GM23338 (cell line): ENCODE measurements around the gene MAP4K4. TPM values are rescaled to one million over a fixed set of nuclear protein-coding genes. Genes with fewer than 3 reads are reported as not detected.

Source experiments
- ATAC-seq: fragments of 200-7000 bp; cut with Tn5 transposase; 3 replicates; pipeline ENCODE4 v1.9.1; 2020
- DNase-seq: peaks from one replicate; pipeline ENCODE4 v3.0.0-alpha.2; 2015; ENCODE audit warnings: low spot score
- H2AFZ ChIP-seq: fragments of 200-600 bp; sonication (generic); 2 replicates; pipeline ENCODE4 v1.8.0; 2016; ENCODE audit warnings: antibody characterized with exemption, mild to moderate bottlenecking, moderate library complexity
- H3F3A ChIP-seq: fragments of 200-600 bp; sonication (generic); replicated peaks from 2 replicates; pipeline ENCODE4 v1.8.0; 2017; ENCODE audit warnings: antibody characterized with exemption, mixed run types, low read depth
- H3K27ac ChIP-seq: fragments of 200-600 bp; sonication (generic); 2 replicates; pipeline ENCODE4 v1.6.1; 2016; ENCODE audit warnings: low read depth
- H3K27me3 ChIP-seq: fragments of 200-600 bp; sonication (generic); 2 replicates; pipeline ENCODE4 v1.8.0; 2016; ENCODE audit warnings: mild to moderate bottlenecking, mixed run types, moderate library complexity; ENCODE audit not compliant: insufficient read depth
- H3K36me3 ChIP-seq: fragments of 200-600 bp; sonication (generic); 2 replicates; pipeline ENCODE4 v1.8.0; 2016; ENCODE audit warnings: mild to moderate bottlenecking; ENCODE audit not compliant: insufficient read depth
- H3K4me1 ChIP-seq: fragments of 200-600 bp; sonication (generic); 2 replicates; pipeline ENCODE4 v1.8.0; 2016; ENCODE audit warnings: mild to moderate bottlenecking, moderate library complexity; ENCODE audit not compliant: insufficient read depth
- H3K4me2 ChIP-seq: fragments of 200-600 bp; sonication (generic); 2 replicates; pipeline ENCODE4 v1.7.1; 2017; ENCODE audit warnings: mixed run types
- H3K4me3 ChIP-seq: fragments of 200-600 bp; sonication (generic); 2 replicates; pipeline ENCODE4 v1.6.1; 2016; ENCODE audit warnings: mixed run types
- H3K79me2 ChIP-seq: fragments of 200-600 bp; sonication (generic); replicated peaks from 2 replicates; pipeline ENCODE4 v1.8.0; 2017; ENCODE audit warnings: mild to moderate bottlenecking; ENCODE audit not compliant: insufficient read depth
- H3K9me2 ChIP-seq: fragments of 200-600 bp; sonication (generic); 2 replicates; pipeline ENCODE4 v1.8.0; 2017; ENCODE audit not compliant: insufficient read depth
- H4K20me1 ChIP-seq: fragments of 200-600 bp; sonication (generic); replicated peaks from 2 replicates; pipeline ENCODE4 v1.8.0; 2017; ENCODE audit warnings: mild to moderate bottlenecking; ENCODE audit not compliant: insufficient read depth
- H3K27ac Mint-ChIP-seq: 2 replicates; pipeline ENCODE4 v1.8.0; 2020; ENCODE audit warnings: inconsistent platforms, mild to moderate bottlenecking, moderate library complexity, mixed read lengths
- H3K27me3 Mint-ChIP-seq: 3 replicates; pipeline ENCODE4 v1.8.0; 2022; ENCODE audit warnings: low read depth, mild to moderate bottlenecking, moderate library complexity, mixed read lengths, inconsistent platforms; ENCODE audit not compliant: insufficient read depth, poor library complexity
- H3K36me3 Mint-ChIP-seq: 3 replicates; pipeline ENCODE4 v1.8.0; 2021; ENCODE audit warnings: low read depth, mild to moderate bottlenecking, inconsistent platforms, moderate library complexity, mixed read lengths
- H3K4me1 Mint-ChIP-seq: 3 replicates; pipeline ENCODE4 v1.8.0; 2020; ENCODE audit warnings: mild to moderate bottlenecking, inconsistent platforms, mixed read lengths
- H3K4me3 Mint-ChIP-seq: 3 replicates; pipeline ENCODE4 v1.8.0; 2021; ENCODE audit warnings: moderate library complexity, mild to moderate bottlenecking, inconsistent platforms, mixed read lengths
- H3K9me3 Mint-ChIP-seq: 3 replicates; pipeline ENCODE4 v1.8.0; 2020; ENCODE audit warnings: moderate library complexity, mild to moderate bottlenecking, inconsistent platforms, mixed read lengths
- CREB1 ChIP-seq: fragments of 250-450 bp; sonication (Bioruptor Pico); IDR thresholded peaks from 2 replicates; pipeline ENCODE4 v1.5.0; 2020; ENCODE audit warnings: low read depth, mild to moderate bottlenecking, moderate library complexity
- EZH2 ChIP-seq: fragments of 200-600 bp; sonication (generic); IDR thresholded peaks from one replicate; pipeline ENCODE4 v1.8.0; 2017; ENCODE audit warnings: antibody characterized with exemption, mild to moderate bottlenecking, low read depth; ENCODE audit not compliant: unreplicated experiment
- EZH2phosphoT487 ChIP-seq: fragments of 200-600 bp; sonication (generic); IDR thresholded peaks from one replicate; pipeline ENCODE4 v1.8.1; 2018; ENCODE audit warnings: antibody characterized with exemption; ENCODE audit not compliant: unreplicated experiment
- NANOG ChIP-seq: IDR thresholded peaks from 2 replicates; pipeline ENCODE4 v1.6.1; 2016; ENCODE audit warnings: antibody characterized with exemption, borderline replicate concordance
- POLR2AphosphoS5 ChIP-seq: IDR thresholded peaks from 2 replicates; pipeline ENCODE4 v1.6.1; 2016; ENCODE audit warnings: antibody characterized with exemption, low read depth
- STAT1 ChIP-seq: IDR thresholded peaks from one replicate; pipeline ENCODE4 v1.6.1; 2016; ENCODE audit warnings: antibody characterized with exemption; ENCODE audit not compliant: unreplicated experiment
- ZNF114 ChIP-seq: fragments of 250-450 bp; sonication (Bioruptor Pico); IDR thresholded peaks from 2 replicates; pipeline ENCODE4 v1.5.0; 2020; ENCODE audit warnings: mild to moderate bottlenecking, moderate library complexity
- ZNF331 ChIP-seq: fragments of 250-450 bp; sonication (Bioruptor Pico); IDR thresholded peaks from 2 replicates; pipeline ENCODE4 v1.5.0; 2020; ENCODE audit warnings: low read depth, mild to moderate bottlenecking, moderate library complexity
- polyA plus RNA-seq: library from polyadenylated mRNA; unstranded; fragments of >200 nt; fragmentation: Nextera tagmentation; extraction: Ambion mirVana; gene quantifications from 2 replicates; pipeline ENCODE4 v1.2.1, GENCODE V29; 2016
- total RNA-seq: library from RNA; depleted of rRNA; stranded (reverse); fragments of >200 nt; shearing (Covaris generic); gene quantifications from 2 replicates; pipeline ENCODE4 v1.2.3, GENCODE V29; 2014
- TF ChIP-seq, protein P1 (sequence below): IDR thresholded peaks from one replicate; pipeline ENCODE4 v1.6.1; 2018; ENCODE audit warnings: antibody characterized with exemption; ENCODE audit not compliant: unreplicated experiment
- TF ChIP-seq, protein P2 (sequence below), 2 experiments: fragments of 200-600 bp in 1 of 2; sonication (generic) in 1 of 2; conservative IDR thresholded peaks; 2 replicates each; pipeline versions ENCODE4 v1.5.1 to v1.6.1; 2016 to 2017; ENCODE audit warnings: antibody characterized with exemption in 2 of 2, low read depth in 2 of 2, mild to moderate bottlenecking in 2 of 2, moderate library complexity in 1 of 2
- TF ChIP-seq, protein P3 (sequence below): IDR thresholded peaks from 2 replicates; pipeline ENCODE4 v1.6.1; 2016; ENCODE audit warnings: antibody characterized with exemption

Gene MAP4K4
- total and polyA plus RNA-seq, 2 experiments from 2014 or later = 34.6 to 99.2 TPM

DNA sequence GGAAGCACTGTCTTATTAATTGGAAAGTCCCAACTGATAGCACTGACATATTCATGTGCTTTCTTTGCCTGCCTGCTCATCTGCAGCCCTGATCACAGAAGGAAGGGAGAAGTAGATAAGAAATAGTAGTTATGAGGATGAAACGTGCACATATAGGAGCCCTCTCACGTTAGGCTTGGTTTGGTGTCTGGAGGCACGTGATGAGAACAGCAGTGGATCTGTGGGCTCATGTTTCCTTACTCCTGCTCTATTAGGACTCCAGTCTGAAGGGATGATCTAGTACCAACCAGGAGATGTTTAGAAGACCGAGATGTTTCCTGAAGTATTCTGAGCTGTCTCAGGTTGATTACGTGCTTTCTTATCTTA lies 84.9 kb downstream of the MAP4K4 start (continued):
- TF ChIP-seq, protein P1, sequence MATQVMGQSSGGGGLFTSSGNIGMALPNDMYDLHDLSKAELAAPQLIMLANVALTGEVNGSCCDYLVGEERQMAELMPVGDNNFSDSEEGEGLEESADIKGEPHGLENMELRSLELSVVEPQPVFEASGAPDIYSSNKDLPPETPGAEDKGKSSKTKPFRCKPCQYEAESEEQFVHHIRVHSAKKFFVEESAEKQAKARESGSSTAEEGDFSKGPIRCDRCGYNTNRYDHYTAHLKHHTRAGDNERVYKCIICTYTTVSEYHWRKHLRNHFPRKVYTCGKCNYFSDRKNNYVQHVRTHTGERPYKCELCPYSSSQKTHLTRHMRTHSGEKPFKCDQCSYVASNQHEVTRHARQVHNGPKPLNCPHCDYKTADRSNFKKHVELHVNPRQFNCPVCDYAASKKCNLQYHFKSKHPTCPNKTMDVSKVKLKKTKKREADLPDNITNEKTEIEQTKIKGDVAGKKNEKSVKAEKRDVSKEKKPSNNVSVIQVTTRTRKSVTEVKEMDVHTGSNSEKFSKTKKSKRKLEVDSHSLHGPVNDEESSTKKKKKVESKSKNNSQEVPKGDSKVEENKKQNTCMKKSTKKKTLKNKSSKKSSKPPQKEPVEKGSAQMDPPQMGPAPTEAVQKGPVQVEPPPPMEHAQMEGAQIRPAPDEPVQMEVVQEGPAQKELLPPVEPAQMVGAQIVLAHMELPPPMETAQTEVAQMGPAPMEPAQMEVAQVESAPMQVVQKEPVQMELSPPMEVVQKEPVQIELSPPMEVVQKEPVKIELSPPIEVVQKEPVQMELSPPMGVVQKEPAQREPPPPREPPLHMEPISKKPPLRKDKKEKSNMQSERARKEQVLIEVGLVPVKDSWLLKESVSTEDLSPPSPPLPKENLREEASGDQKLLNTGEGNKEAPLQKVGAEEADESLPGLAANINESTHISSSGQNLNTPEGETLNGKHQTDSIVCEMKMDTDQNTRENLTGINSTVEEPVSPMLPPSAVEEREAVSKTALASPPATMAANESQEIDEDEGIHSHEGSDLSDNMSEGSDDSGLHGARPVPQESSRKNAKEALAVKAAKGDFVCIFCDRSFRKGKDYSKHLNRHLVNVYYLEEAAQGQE = no peak
- no peak for TF ChIP-seq POLR2AphosphoS5
- TF ChIP-seq, protein P2, sequence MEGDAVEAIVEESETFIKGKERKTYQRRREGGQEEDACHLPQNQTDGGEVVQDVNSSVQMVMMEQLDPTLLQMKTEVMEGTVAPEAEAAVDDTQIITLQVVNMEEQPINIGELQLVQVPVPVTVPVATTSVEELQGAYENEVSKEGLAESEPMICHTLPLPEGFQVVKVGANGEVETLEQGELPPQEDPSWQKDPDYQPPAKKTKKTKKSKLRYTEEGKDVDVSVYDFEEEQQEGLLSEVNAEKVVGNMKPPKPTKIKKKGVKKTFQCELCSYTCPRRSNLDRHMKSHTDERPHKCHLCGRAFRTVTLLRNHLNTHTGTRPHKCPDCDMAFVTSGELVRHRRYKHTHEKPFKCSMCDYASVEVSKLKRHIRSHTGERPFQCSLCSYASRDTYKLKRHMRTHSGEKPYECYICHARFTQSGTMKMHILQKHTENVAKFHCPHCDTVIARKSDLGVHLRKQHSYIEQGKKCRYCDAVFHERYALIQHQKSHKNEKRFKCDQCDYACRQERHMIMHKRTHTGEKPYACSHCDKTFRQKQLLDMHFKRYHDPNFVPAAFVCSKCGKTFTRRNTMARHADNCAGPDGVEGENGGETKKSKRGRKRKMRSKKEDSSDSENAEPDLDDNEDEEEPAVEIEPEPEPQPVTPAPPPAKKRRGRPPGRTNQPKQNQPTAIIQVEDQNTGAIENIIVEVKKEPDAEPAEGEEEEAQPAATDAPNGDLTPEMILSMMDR (conservative IDR thresholded peaks at IDR 0.05; ENCODE audit: low read depth in 2 of 2) = no peak
- TF ChIP-seq ZNF331 (CRISPR knock-in tag) = no peak
- TF ChIP-seq STAT1 = no peak
- TF ChIP-seq EZH2 = no peak
- TF ChIP-seq EZH2phosphoT487 = no peak
- TF ChIP-seq NANOG = no peak
- TF ChIP-seq ZNF114 (CRISPR knock-in tag) = no peak

DNA sequence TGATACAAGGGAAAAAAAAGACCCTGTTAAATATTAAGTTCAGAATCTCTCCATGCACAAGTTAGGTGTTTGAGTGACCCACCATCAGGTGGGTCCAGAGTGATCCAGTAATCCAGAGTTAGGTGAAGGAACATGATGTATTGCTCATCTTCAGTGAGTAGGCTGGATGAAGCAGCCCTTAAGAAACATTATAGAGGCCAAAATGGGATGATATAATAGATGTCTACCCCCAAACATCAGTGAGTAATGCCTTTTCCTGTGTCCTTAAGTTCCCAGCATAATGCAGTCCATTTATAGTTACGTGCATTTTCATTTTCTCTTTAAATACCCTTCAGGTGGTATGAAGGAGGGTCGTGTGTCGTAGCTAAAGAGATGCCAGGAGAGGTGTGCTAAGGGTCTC lies 89.6 kb downstream of the MAP4K4 start:
- Mint-ChIP-seq H3K4me3 (no peak overlapping the region), H3K27ac (no peak overlapping the region), H3K9me3 (no peaks in the 10 kb centered on the region), H3K36me3 (peaks cover 7% of the 10 kb centered on the region; the same call in 1 of the 3 replicates), H3K27me3 (no peaks in the 10 kb centered on the region), H3K4me1 (peaks cover 41% of the 10 kb centered on the region)
- Histone ChIP-seq H3K27me3 (no peaks in the 10 kb centered on the region), H3K36me3 (no peaks in the 10 kb centered on the region; the same call in 1 of the 2 replicates), H3K4me2 (no peak overlapping the region), H3K9me2 (no peaks in the 10 kb centered on the region), H3F3A (no peaks in the 10 kb centered on the region), H3K4me1 (peaks cover 30% of the 10 kb centered on the region), H3K27ac (no peak overlapping the region), H3K79me2 (peaks cover 100% of the 10 kb centered on the region), H4K20me1 (peaks cover 30% of the 10 kb centered on the region), H3K4me3 (no peak overlapping the region), H2AFZ (no peak overlapping the region)
- ATAC-seq = no peak
- DNase-seq = no peak
- no peak for TF ChIP-seq POLR2AphosphoS5
- TF ChIP-seq CREB1 = no peak
- TF ChIP-seq, protein P3, sequence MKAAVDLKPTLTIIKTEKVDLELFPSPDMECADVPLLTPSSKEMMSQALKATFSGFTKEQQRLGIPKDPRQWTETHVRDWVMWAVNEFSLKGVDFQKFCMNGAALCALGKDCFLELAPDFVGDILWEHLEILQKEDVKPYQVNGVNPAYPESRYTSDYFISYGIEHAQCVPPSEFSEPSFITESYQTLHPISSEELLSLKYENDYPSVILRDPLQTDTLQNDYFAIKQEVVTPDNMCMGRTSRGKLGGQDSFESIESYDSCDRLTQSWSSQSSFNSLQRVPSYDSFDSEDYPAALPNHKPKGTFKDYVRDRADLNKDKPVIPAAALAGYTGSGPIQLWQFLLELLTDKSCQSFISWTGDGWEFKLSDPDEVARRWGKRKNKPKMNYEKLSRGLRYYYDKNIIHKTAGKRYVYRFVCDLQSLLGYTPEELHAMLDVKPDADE = no peak
- TF ChIP-seq ZNF114 (CRISPR knock-in tag) = no peak
- TF ChIP-seq STAT1 = no peak
- no peak for TF ChIP-seq ZNF331 (CRISPR knock-in tag)
- TF ChIP-seq, protein P1 = no peak
